KMS-11 (cell line): ENCODE measurements around the gene GDNF.

ENCODE experiments used
- H2AFZ ChIP-seq: fragments of 200-600 bp; sonication (generic); 2 replicates; pipeline ENCODE4 v1.6.1; 2016; ENCODE audit warnings: antibody characterized with exemption, mixed run types, low read depth
- H3K27ac ChIP-seq: fragments of 200-600 bp; sonication (generic); 2 replicates; pipeline ENCODE4 v1.6.1; 2016; ENCODE audit warnings: mild to moderate bottlenecking, mixed run types
- H3K27me3 ChIP-seq: fragments of 200-600 bp; sonication (generic); 2 replicates; pipeline ENCODE4 v1.6.1; 2017; ENCODE audit warnings: mild to moderate bottlenecking, low read depth, mixed run types, moderate library complexity; ENCODE audit not compliant: insufficient read depth
- H3K36me3 ChIP-seq: fragments of 200-600 bp; sonication (generic); 2 replicates; pipeline ENCODE4 v1.6.1; 2017; ENCODE audit warnings: mild to moderate bottlenecking, mixed run types; ENCODE audit not compliant: insufficient read depth
- H3K4me1 ChIP-seq: fragments of 200-600 bp; sonication (generic); 2 replicates; pipeline ENCODE4 v1.6.1; 2016; ENCODE audit warnings: mild to moderate bottlenecking, low read depth, mixed run types; ENCODE audit not compliant: poor library complexity, severe bottlenecking
- H3K4me2 ChIP-seq: fragments of 200-600 bp; sonication (generic); 2 replicates; pipeline ENCODE4 v1.7.0; 2016; ENCODE audit warnings: mild to moderate bottlenecking, mixed run types
- H3K4me3 ChIP-seq: fragments of 200-600 bp; sonication (generic); IDR thresholded peaks from 2 replicates; pipeline ENCODE4 v1.6.1; 2017; ENCODE audit warnings: low read depth, low read length, mixed read lengths; ENCODE audit not compliant: insufficient read depth
- H3K79me2 ChIP-seq: fragments of 200-600 bp; sonication (generic); 2 replicates; pipeline ENCODE4 v1.6.1; 2016; ENCODE audit warnings: low read depth, mixed run types; ENCODE audit not compliant: insufficient read depth
- H3K9ac ChIP-seq: fragments of 200-600 bp; sonication (generic); 2 replicates; pipeline ENCODE4 v1.6.1; 2016; ENCODE audit warnings: mild to moderate bottlenecking, mixed run types
- H4K20me1 ChIP-seq: fragments of 200-600 bp; sonication (generic); 2 replicates; pipeline ENCODE4 v1.6.1; 2016; ENCODE audit warnings: mild to moderate bottlenecking, mixed run types; ENCODE audit not compliant: insufficient read depth
- CTCF ChIP-seq: fragments of 200-600 bp; sonication (generic); conservative IDR thresholded peaks from 2 replicates; pipeline ENCODE4 v1.6.1; 2017; ENCODE audit warnings: low read depth, mild to moderate bottlenecking, antibody characterized with exemption, low read length, moderate library complexity, mixed read lengths

GDNF gene

DNA sequence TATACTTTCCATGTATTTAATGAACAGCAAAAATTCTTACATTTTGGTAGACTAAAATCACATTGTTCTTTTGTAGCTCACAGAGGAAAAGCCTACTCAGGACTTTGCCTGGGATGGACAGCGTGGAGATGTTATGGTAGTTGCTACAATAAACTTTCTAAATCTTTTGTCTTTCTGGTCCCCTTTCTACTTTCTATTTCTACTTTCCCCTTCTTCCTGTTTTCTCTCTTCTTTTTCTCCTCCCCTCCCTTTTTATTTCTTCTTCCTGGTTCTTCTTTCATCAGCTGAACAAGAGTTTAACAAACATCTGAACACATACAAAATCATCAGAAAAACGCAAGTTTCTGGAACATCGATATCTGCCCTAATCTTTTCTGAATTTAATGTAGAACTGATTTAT, 15.6 kb upstream of the GDNF start:
- Histone ChIP-seq H4K20me1 (no peaks in the 10 kb centered on the region), H3K79me2 (no peaks in the 10 kb centered on the region), H3K27ac (no peak overlapping the region), H2AFZ (no peak overlapping the region), H3K4me2 (no peak overlapping the region), H3K4me3 (no peak overlapping the region), H3K9ac (no peak overlapping the region), H3K27me3 (no peaks in the 10 kb centered on the region), H3K4me1 (peaks cover 14% of the 10 kb centered on the region), H3K36me3 (no peaks in the 10 kb centered on the region)
- no peak for TF ChIP-seq CTCF

DNA sequence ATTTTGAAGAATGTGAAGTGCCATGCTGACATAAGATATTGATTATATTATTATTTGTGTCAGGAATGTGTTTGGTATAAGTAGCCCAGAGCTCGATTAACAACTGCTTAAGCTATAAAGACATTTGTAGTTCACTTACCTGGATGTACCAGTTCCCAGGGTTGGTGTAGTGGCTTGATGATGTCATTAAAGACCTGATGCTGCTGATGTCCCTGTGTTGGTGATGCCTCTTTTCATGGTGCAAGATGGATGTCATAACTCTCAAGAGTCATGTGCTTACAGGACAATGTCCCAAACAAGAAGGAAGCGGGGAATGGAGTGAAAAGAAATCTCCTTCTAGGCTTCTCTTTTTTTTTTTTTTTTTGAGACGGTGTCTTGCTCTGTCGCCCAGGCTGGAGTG, 11.5 kb upstream of the GDNF start:
- Histone ChIP-seq H3K27me3 (no peaks in the 10 kb centered on the region), H3K79me2 (no peaks in the 10 kb centered on the region), H2AFZ (no peak overlapping the region), H3K27ac (no peak overlapping the region), H4K20me1 (no peaks in the 10 kb centered on the region), H3K4me1 (no peaks in the 10 kb centered on the region), H3K4me3 (no peak overlapping the region), H3K4me2 (no peak overlapping the region), H3K36me3 (no peaks in the 10 kb centered on the region), H3K9ac (no peak overlapping the region)
- TF ChIP-seq CTCF: no peak

DNA sequence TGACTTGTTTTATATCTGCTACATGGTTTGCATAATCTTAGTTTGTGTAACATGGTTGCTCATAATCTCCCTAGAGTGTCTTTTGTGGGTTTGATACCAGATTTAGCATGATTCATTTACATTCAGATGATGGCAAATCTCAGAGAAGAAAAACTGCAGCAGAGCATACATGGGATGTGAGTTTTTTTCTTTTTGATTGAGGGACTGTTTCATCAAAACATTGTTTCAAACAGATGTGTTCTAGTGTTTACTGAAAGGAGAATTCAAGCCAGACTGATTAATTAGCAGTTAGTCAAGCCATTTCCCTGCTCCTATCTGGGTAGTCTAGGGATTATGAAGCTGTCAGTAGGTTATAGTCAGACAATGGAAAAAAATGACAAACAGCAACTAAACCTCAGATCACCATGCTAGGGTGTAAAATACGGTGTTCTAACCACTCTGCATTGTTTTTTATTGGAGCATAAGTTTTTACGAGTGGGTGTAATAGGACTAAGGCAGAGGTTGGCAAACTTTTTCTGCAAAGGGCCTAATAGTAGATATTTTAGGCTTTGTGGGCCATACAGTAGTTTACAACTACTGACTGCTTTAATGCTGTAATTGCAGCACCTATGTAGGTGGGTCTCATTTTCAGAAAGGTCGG, 10.5 kb upstream of the GDNF start:
- H3K27ac ChIP-seq: no peak overlapping the region
- no peaks in the 10 kb centered on the region for H3K36me3 ChIP-seq
- no peak overlapping the region for H3K4me3 ChIP-seq
- no peaks in the 10 kb centered on the region for H3K27me3 ChIP-seq
- H4K20me1 ChIP-seq: no peaks in the 10 kb centered on the region
- H3K9ac ChIP-seq: no peak overlapping the region
- no peaks in the 10 kb centered on the region for H3K79me2 ChIP-seq
- no peak overlapping the region for H3K4me2 ChIP-seq
- TF ChIP-seq CTCF: no peak
- no peak overlapping the region for H2AFZ ChIP-seq
- no peaks in the 10 kb centered on the region for H3K4me1 ChIP-seq

DNA sequence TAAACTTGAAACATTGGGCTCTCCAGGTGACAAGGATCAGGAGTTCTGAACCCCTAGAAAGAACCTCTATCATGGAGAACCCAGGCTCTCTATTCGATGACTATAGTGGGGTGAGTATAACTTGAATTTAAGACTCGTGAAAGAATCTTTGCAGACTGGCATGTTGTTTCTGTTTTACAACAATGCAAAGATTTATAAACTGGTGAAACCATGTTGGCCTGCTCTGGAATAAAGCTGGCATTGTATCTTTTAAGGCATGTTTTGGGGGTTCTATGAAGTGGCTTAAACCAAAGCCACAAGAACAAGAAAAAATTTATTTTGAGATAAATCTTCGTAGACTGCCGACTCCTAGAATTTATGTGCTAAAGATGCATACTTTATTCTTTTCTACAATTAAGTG, 9.8 kb upstream of the GDNF start:
- Histone ChIP-seq H3K79me2 (no peaks in the 10 kb centered on the region), H2AFZ (no peak overlapping the region), H3K4me1 (no peaks in the 10 kb centered on the region), H4K20me1 (no peaks in the 10 kb centered on the region), H3K4me2 (no peak overlapping the region), H3K9ac (no peak overlapping the region), H3K27me3 (no peaks in the 10 kb centered on the region), H3K36me3 (no peaks in the 10 kb centered on the region), H3K4me3 (no peak overlapping the region), H3K27ac (no peak overlapping the region)
- no peak for TF ChIP-seq CTCF
